GM12875 (cell line): ENCODE data around the gene TSPAN2.

Experiments used
- H3K4me3 ChIP-seq: one replicate; pipeline ENCODE4 v1.5.1; 2011; ENCODE audit warnings: low read depth, low read length, control low read depth
- CTCF ChIP-seq: IDR thresholded peaks from 2 replicates; pipeline ENCODE4 v1.5.1; 2011; ENCODE audit warnings: low read depth, mild to moderate bottlenecking, control low read depth, inconsistent platforms, low read length, moderate library complexity, borderline replicate concordance; ENCODE audit not compliant: insufficient read depth

TSPAN2 gene

GRCh38 chr1:115099693-115100050 lies 10.4 kb upstream of the TSPAN2 start:
- TF ChIP-seq CTCF: no peak
- H3K4me3 ChIP-seq: no peak overlapping the region

- TF ChIP-seq CTCF: no peak
Observed at GRCh38 chr1:115098979-115099692, 9.8 kb upstream of the TSPAN2 start.

DNA sequence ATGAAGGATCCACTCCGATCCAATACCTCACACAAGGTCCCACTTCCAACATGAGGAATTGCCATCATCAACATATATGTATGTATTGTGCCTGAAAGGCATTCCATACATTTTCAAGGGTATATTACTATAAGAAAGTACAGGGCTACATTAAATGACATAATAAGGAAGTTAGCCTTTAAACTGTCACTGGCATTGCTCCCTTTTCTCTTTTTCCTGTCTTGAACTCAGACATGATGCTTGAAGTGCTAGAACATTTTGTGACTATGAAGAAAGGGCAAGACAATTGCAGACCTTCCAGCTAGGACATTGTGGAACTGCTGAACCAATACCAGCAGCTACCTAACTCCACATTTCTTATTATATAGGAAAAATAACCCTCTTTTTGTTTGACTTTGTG lies 2.9 kb upstream of the TSPAN2 start:
- H3K4me3 ChIP-seq: no peak overlapping the region
- no peak for TF ChIP-seq CTCF

More at GRCh38 chr1:115098979-115099692, 9.8 kb upstream of the TSPAN2 start:
- no peak overlapping the region for H3K4me3 ChIP-seq

DNA sequence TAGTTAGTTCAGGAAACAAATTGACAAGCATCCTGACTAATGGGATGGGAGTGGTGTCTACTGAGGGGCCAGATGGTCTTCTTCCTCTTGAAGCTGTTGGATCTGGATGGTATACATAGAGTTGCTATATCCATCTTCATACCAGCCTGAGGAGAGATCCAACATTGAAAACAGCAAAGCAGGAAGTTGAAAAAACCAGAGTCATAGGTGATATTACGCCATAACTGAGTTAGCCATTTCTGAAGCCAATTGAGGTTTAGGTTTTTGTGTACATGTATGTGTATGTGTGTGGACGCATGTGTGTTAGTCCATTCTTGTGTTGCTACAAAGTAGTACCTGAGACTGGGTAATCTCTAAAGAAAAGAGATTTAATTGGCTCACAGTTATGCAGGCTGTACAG lies 2.3 kb upstream of the TSPAN2 start:
- no peak for TF ChIP-seq CTCF

DNA sequence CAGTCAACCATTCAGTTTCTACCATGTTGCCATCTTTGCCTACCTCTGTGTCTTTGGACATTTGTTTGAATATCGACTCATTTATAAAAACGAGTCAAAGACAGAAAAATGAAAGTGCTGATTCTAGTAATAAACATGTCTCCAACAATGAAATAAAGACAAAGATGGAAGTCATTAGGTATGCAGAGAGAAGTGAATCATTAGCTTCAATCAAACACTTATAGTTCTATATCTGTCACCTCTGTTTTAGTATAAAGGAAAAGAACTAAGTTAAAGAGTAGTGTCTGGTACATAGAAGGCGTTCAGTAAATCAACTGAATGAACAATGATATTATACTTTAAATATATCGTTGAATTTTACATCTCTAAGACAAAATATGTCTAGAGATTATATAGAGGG lies 1.7 kb upstream of the TSPAN2 start:
- no peak for TF ChIP-seq CTCF
- H3K4me3 ChIP-seq: no peak overlapping the region

More for the DNA sequence above, 2.3 kb upstream of the TSPAN2 start:
- H3K4me3 ChIP-seq: no peak overlapping the region

- no peak for TF ChIP-seq CTCF
- no peak overlapping the region for H3K4me3 ChIP-seq
Observed at GRCh38 chr1:115090540-115090939, 1.2 kb upstream of the TSPAN2 start.

DNA sequence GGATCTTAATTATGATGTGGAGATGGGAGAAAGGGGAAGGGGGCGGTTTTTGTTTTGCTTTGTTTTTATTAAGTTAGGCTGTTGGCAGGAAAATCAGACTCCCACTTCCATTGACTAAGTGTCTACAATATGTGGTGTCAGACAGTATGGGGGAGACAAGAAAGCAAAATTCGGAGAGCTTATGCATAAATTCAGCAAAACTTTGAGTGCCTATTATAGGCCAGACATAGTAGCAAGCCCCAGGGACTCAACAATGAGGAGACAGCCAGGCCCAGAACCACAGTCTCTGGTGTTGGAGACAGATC lies 835 bp upstream of the TSPAN2 start:
- H3K4me3 ChIP-seq: no peak overlapping the region
- TF ChIP-seq CTCF: no peak
